ENCODE data around the gene RBBP8NL. TPM values are rescaled to one million over a fixed set of nuclear protein-coding genes. Genes with fewer than 3 reads are reported as not detected.

RBBP8NL gene
- total and polyA plus RNA-seq, 2 of the 8 experiments (the other 6 are each of a cell fraction or from before 2014, with no cell fraction given): 0.43 to 0.48 TPM

- H3K23ac ChIP-seq (ENCODE audit: insufficient read length): no peak overlapping the region
- H4K5ac ChIP-seq (ENCODE audit: insufficient read length, low read depth, low read length): no peak overlapping the region
- FAIRE-seq (no peak), DNase-seq (ENCODE audit: low read depth in 1 of 2, low spot score in 2 of 2) (no peak)
- H3K4me3 ChIP-seq (ENCODE audit: extremely low read depth in 1 of 4, insufficient read depth in 2 of 4, low read depth in 3 of 4, low read length in 4 of 4): no peak overlapping the region
- no peak overlapping the region for H3K4me2 ChIP-seq (ENCODE audit: insufficient read depth in 1 of 2, low read depth in 2 of 2, low read length in 2 of 2)
- H3K27ac ChIP-seq (ENCODE audit: low read depth, low read length): no peak overlapping the region
- no peak overlapping the region for H3K18ac ChIP-seq (ENCODE audit: extremely low read depth, low read length)
- no peak overlapping the region for H3K9ac ChIP-seq (replicated peaks in 1 of 4; ENCODE audit: extremely low read depth in 1 of 4, low read depth in 3 of 4, low read length in 3 of 4)
- no peak overlapping the region for H2BK5ac ChIP-seq (ENCODE audit: low read depth, low read length)
- H3K23me2 ChIP-seq (ENCODE audit: low read depth, low read length): no peaks in the 10 kb centered on the region; the same call in 1 of the 2 replicates
- no peak overlapping the region for H2BK120ac ChIP-seq (replicated peaks; ENCODE audit: low read depth, low read length)
- H3K79me2 ChIP-seq (ENCODE audit: control insufficient read depth in 1 of 2, insufficient read depth in 2 of 2, low read length in 2 of 2): no peaks in the 10 kb centered on the region; a peak in 1 of 4 replicates
- peak overlapping the region; percentile 30 for H4K91ac ChIP-seq (replicated peaks; ENCODE audit: insufficient read length, low read length)
- no peak overlapping the region for H3K56ac ChIP-seq (replicated peaks; ENCODE audit: insufficient read length, low read depth, low read length)
- H3K79me1 ChIP-seq (ENCODE audit: low read depth, low read length): no peaks in the 10 kb centered on the region
- peaks cover 0 to 26% (median 8%) of the 10 kb centered on the region in 4 experiments; a peak in 6 of 7 replicates for H3K4me1 ChIP-seq (replicated peaks in 1 of 4; ENCODE audit: control insufficient read depth in 3 of 4, insufficient read depth in 4 of 4, low read length in 3 of 4)
- POLR2A ChIA-PET (ENCODE audit: partially characterized antibody): interaction anchor here (1.0 to 4.0 kb wide), 9 partner anchors 11 to 225 kb away, joined by 3 to 25 read pairs (median 4); partner anchors contain the start of gene RBBP8NL
- no peaks in the 10 kb centered on the region for H3K9me3 ChIP-seq (ENCODE audit: insufficient read depth in 2 of 2, low read depth in 1 of 2, low read length in 1 of 2)
- peak overlapping the region; percentile 31; the same call in 1 of the 2 replicates for H2AK5ac ChIP-seq (ENCODE audit: low read depth, low read length)
- H3K4ac ChIP-seq (replicated peaks; ENCODE audit: insufficient read length, low read depth, low read length): no peak overlapping the region
- H3K36me3 ChIP-seq (ENCODE audit: control insufficient read depth in 2 of 4, insufficient read depth in 4 of 4, low read length in 3 of 4): no peaks in the 10 kb centered on the region
- TF ChIP-seq KDM4A (IDR thresholded peaks at IDR 0.05; ENCODE audit: low read depth, low read length, severe bottlenecking) (no peak), POLR2A (IDR thresholded peaks at IDR 0.05; ENCODE audit: control extremely low read depth in 1 of 2, low read depth in 2 of 2, low read length in 2 of 2) (no peak), KDM1A (IDR thresholded peaks at IDR 0.05; ENCODE audit: borderline replicate concordance, low read length) (no peak)
- H4K8ac ChIP-seq (ENCODE audit: extremely low read depth, insufficient read depth, low read length): no peak overlapping the region
- H3K14ac ChIP-seq (ENCODE audit: insufficient read length): no peak overlapping the region
- H3K27me3 ChIP-seq (replicated peaks in 1 of 4; ENCODE audit: control insufficient read depth in 3 of 4, extremely low read depth in 1 of 4, insufficient read depth in 3 of 4, low read length in 3 of 4): peaks cover 0 to 8% (median 1%) of the 10 kb centered on the region in 4 experiments; a peak in 2 of 7 replicates
- 91% methylated on average over 12 of the region's 12 CpGs; no CpG with 5 or more reads in 1 of the 2 experiments for whole genome bisulfite sequencing, 2 experiments (ENCODE audit: extremely low coverage in 1 of 2, insufficient coverage in 1 of 2, insufficient read length in 1 of 2, insufficient replicate concordance in 2 of 2, low coverage in 1 of 2, low lambda C conversion rate in 2 of 2, missing lambda C conversion rate in 1 of 2)
- H2BK15ac ChIP-seq (ENCODE audit: low read length): peak overlapping the region; percentile 53; the same call in 1 of the 2 replicates
- H2BK20ac ChIP-seq (ENCODE audit: low read length): no peak overlapping the region
- no peak overlapping the region for H2AFZ ChIP-seq (ENCODE audit: low read length)
- peaks cover 0 to 18% of the 10 kb centered on the region in 2 experiments for H4K20me1 ChIP-seq (replicated peaks in 1 of 2; ENCODE audit: control insufficient read depth in 1 of 2, insufficient read depth in 2 of 2, low read length in 2 of 2)
- CTCF ChIA-PET (ENCODE audit: partially characterized antibody): interaction anchor here (0.7 to 7.1 kb wide), 33 partner anchors 8 to 291 kb away, joined by 3 to 104 read pairs (median 4); partner anchors contain the start of gene RBBP8NL
- H2BK12ac ChIP-seq (ENCODE audit: low read depth, low read length): 0 out of 2 replicates have a peak overlapping the region, but pooled peaks have one; percentile 18
Observed at GRCh38 chr20:62409086-62409853, 18.1 kb downstream of the RBBP8NL start.

Measured in H1 (cell line).